A549 (cell line): ENCODE results near the gene GLRX2. TPM values are rescaled to one million over a fixed set of nuclear protein-coding genes. Genes with fewer than 3 reads are reported as not detected.
A peak's percentile ranks its signal among the peaks of the same experiment; 100 is the strongest.

Experiments
- ATAC-seq, 2 experiments: fragments of 200-7000 bp in 1 of 2; fragments of >200 bp in 1 of 2; cut with Nextera tagmentation in 1 of 2; cut with Tn5 transposase in 1 of 2; 3 replicates each; pipeline versions ENCODE4 v1.8.0 to v1.9.1; 2018 to 2020; ENCODE audit warnings: mild to moderate bottlenecking in 1 of 2, moderate library complexity in 1 of 2
- CTCF ChIA-PET: fragments of 300-600 bp; sonication (Branson Sonifier 250); formaldehyde crosslinking; extraction: SDS; loops from one replicate; lab custom pipeline; 2021; ENCODE audit warnings: antibody characterized with exemption, inconsistent platforms; lab: Yijun Ruan, JAX
- POLR2A ChIA-PET: fragments of 350-600 bp; formaldehyde crosslinking; extraction: SDS; loops from one replicate; lab custom pipeline; 2021; ENCODE audit warnings: antibody characterized with exemption, inconsistent platforms; lab: Yijun Ruan, JAX
- DNase-seq, 2 experiments: peaks; one replicate each; pipeline versions ENCODE4 v3.0.0 to v3.0.0-alpha.2; 2011 to 2016; ENCODE audit warnings: low read depth in 1 of 2, low spot score in 1 of 2
- FAIRE-seq: peaks from 2 replicates; lab custom pipeline; 2011; peaks lifted over from hg19 to GRCh38; lab: Jason Lieb, UNC
- H3K27ac ChIP-seq, 2 experiments: fragments of >200 bp; sonication (Bioruptor Twin); formaldehyde crosslinking; 3 replicates each; pipeline ENCODE4 v1.5.1; 2016 to 2017
- H3K4me1 ChIP-seq: fragments of >200 bp; sonication (Bioruptor Twin); formaldehyde crosslinking; 3 replicates; pipeline ENCODE4 v1.6.1; 2016
- H3K4me2 ChIP-seq: fragments of >200 bp; sonication (Bioruptor Twin); formaldehyde crosslinking; 3 replicates; pipeline ENCODE4 v1.6.1; 2016
- H3K4me3 ChIP-seq: fragments of >200 bp; sonication (Bioruptor Twin); formaldehyde crosslinking; 3 replicates; pipeline ENCODE4 v1.5.1; 2016
- H3K9me3 ChIP-seq: fragments of >200 bp; sonication (Bioruptor Twin); formaldehyde crosslinking; 3 replicates; pipeline ENCODE4 v1.6.1; 2016
- CBX2 ChIP-seq: fragments of 200-600 bp; sonication (generic); IDR thresholded peaks from 2 replicates; pipeline ENCODE4 v1.6.1; 2016; ENCODE audit warnings: low read depth, mild to moderate bottlenecking, borderline replicate concordance
- CBX8 ChIP-seq: fragments of 200-600 bp; sonication (generic); IDR thresholded peaks from 2 replicates; pipeline ENCODE4 v1.6.1; 2016
- CEBPB ChIP-seq, 2 experiments: fragments of >200 bp in 1 of 2; sonication (Bioruptor Twin) in 1 of 2; formaldehyde crosslinking in 1 of 2; IDR thresholded peaks; 2 replicates each; pipeline ENCODE4 v1.6.1; 2012 to 2016
- CHD2 ChIP-seq: fragments of 150-350 bp; IDR thresholded peaks from 2 replicates; pipeline ENCODE4 v1.6.1; 2014; ENCODE audit warnings: low read length; ENCODE audit not compliant: partially characterized antibody
- CHD4 ChIP-seq: fragments of 200-600 bp; sonication (generic); IDR thresholded peaks from 2 replicates; pipeline ENCODE4 v1.6.1; 2016; ENCODE audit warnings: antibody characterized with exemption, mild to moderate bottlenecking, borderline replicate concordance
- HDAC2 ChIP-seq: fragments of 200-600 bp; sonication (generic); IDR thresholded peaks from 2 replicates; pipeline ENCODE4 v1.6.1; 2016
- HOXA7 ChIP-seq: fragments of 250-450 bp; sonication (Bioruptor Pico); IDR thresholded peaks from 2 replicates; pipeline ENCODE4 v1.5.0; 2020; ENCODE audit warnings: mild to moderate bottlenecking, moderate library complexity
- NPAS2 ChIP-seq: fragments of 250-450 bp; sonication (Bioruptor Pico); IDR thresholded peaks from 2 replicates; pipeline ENCODE4 v1.8.0; 2022; ENCODE audit warnings: mild to moderate bottlenecking, moderate library complexity, borderline replicate concordance
- RAD21 ChIP-seq, 2 experiments: fragments of >200 bp in 1 of 2; sonication (Bioruptor Twin) in 1 of 2; formaldehyde crosslinking in 1 of 2; IDR thresholded peaks in 1 of 2; conservative IDR thresholded peaks in 1 of 2; 2 replicates in 1 of 2; 3 replicates in 1 of 2; pipeline ENCODE4 v1.6.1; 2012 to 2018; ENCODE audit warnings: inconsistent platforms in 1 of 2
- RARB ChIP-seq: fragments of 250-450 bp; sonication (Bioruptor Pico); IDR thresholded peaks from 2 replicates; pipeline ENCODE4 v1.8.0; 2021; ENCODE audit warnings: mild to moderate bottlenecking, moderate library complexity
- SMC3 ChIP-seq: fragments of >200 bp; sonication (Bioruptor Twin); formaldehyde crosslinking; IDR thresholded peaks from 3 replicates; pipeline ENCODE4 v1.6.1; 2018; ENCODE audit warnings: inconsistent platforms
- TP53 ChIP-seq: fragments of 250-450 bp; sonication (Bioruptor Pico); IDR thresholded peaks from 2 replicates; pipeline ENCODE4 v1.5.0; 2021; ENCODE audit warnings: mild to moderate bottlenecking, moderate library complexity
- WGBS: methylation state at CpG from one replicate; pipeline ENCODE4 v1.1.6; 2017; ENCODE audit errors: missing lambda C conversion rate; 5-methylcytosine and 5-hydroxymethylcytosine counted together
- polyA plus RNA-seq, 4 experiments: library from polyadenylated mRNA; depleted of rRNA in 3 of 4; stranded (reverse); fragments of >200 nt; fragmentation: RNase III in 1 of 4; extraction: RNeasy Plus Mini Kit Qiagen cat#74134 plus additional on column Dnase treatment in 1 of 4; gene quantifications; 2 replicates in 3 of 4; 3 replicates in 1 of 4; pipeline ENCODE4 v1.2.3, GENCODE V29; 2011 to 2017
- TF ChIP-seq, protein P1 (sequence below): fragments of >200 bp; sonication (Bioruptor Twin); formaldehyde crosslinking; IDR thresholded peaks from 3 replicates; pipeline ENCODE4 v1.5.1; 2016
- TF ChIP-seq, protein P2 (sequence below): fragments of 200-600 bp; sonication (generic); IDR thresholded peaks from 2 replicates; pipeline ENCODE4 v1.6.1; 2016; ENCODE audit warnings: antibody characterized with exemption, mild to moderate bottlenecking, moderate library complexity

Gene GLRX2
- polyA plus RNA-seq, 2 of the 4 experiments (the other 2 are of a cell fraction), result 52.4 to 64.8 TPM

- DNase-seq (peak; percentile 39 to 68), FAIRE-seq (no peak), ATAC-seq (peak; percentile 95)
- Histone ChIP-seq H3K4me2 (no peak overlapping the region), H3K4me3 (no peak overlapping the region), H3K27ac (no peak overlapping the region), H3K4me1 (no peaks in the 10 kb centered on the region), H3K9me3 (no peaks in the 10 kb centered on the region)
- no peak for TF ChIP-seq RARB (CRISPR knock-in tag)
- TF ChIP-seq, protein P1, sequence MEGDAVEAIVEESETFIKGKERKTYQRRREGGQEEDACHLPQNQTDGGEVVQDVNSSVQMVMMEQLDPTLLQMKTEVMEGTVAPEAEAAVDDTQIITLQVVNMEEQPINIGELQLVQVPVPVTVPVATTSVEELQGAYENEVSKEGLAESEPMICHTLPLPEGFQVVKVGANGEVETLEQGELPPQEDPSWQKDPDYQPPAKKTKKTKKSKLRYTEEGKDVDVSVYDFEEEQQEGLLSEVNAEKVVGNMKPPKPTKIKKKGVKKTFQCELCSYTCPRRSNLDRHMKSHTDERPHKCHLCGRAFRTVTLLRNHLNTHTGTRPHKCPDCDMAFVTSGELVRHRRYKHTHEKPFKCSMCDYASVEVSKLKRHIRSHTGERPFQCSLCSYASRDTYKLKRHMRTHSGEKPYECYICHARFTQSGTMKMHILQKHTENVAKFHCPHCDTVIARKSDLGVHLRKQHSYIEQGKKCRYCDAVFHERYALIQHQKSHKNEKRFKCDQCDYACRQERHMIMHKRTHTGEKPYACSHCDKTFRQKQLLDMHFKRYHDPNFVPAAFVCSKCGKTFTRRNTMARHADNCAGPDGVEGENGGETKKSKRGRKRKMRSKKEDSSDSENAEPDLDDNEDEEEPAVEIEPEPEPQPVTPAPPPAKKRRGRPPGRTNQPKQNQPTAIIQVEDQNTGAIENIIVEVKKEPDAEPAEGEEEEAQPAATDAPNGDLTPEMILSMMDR, result peak; percentile 43
- TF ChIP-seq RAD21 (conservative IDR thresholded peaks at IDR 0.05 in 1 of 2, IDR thresholded peaks at IDR 0.05 in 1 of 2), result peak; percentile 31 to 48; a peak in 3 of 5 replicates
- TF ChIP-seq CHD2, result no peak
- no peak for TF ChIP-seq NPAS2 (CRISPR knock-in tag)
- TF ChIP-seq, protein P2, sequence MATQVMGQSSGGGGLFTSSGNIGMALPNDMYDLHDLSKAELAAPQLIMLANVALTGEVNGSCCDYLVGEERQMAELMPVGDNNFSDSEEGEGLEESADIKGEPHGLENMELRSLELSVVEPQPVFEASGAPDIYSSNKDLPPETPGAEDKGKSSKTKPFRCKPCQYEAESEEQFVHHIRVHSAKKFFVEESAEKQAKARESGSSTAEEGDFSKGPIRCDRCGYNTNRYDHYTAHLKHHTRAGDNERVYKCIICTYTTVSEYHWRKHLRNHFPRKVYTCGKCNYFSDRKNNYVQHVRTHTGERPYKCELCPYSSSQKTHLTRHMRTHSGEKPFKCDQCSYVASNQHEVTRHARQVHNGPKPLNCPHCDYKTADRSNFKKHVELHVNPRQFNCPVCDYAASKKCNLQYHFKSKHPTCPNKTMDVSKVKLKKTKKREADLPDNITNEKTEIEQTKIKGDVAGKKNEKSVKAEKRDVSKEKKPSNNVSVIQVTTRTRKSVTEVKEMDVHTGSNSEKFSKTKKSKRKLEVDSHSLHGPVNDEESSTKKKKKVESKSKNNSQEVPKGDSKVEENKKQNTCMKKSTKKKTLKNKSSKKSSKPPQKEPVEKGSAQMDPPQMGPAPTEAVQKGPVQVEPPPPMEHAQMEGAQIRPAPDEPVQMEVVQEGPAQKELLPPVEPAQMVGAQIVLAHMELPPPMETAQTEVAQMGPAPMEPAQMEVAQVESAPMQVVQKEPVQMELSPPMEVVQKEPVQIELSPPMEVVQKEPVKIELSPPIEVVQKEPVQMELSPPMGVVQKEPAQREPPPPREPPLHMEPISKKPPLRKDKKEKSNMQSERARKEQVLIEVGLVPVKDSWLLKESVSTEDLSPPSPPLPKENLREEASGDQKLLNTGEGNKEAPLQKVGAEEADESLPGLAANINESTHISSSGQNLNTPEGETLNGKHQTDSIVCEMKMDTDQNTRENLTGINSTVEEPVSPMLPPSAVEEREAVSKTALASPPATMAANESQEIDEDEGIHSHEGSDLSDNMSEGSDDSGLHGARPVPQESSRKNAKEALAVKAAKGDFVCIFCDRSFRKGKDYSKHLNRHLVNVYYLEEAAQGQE, result no peak
- TF ChIP-seq CBX2, result no peak
- TF ChIP-seq SMC3, result 0 out of 3 replicates have a peak, but pooled peaks have one; percentile 22
- TF ChIP-seq HDAC2, result no peak
- ChIA-PET CTCF (interaction anchor here (0.6 to 3.8 kb wide), 5 partner anchors 12 to 443 kb away, joined by 3 to 14 read pairs (median 4); partner anchors contain the start of gene CDC73), POLR2A (interaction anchor here (0.6 to 1.7 kb wide), 4 partner anchors 10 to 52 kb away, joined by 4 to 14 read pairs (median 6); partner anchors contain the start of genes CDC73, GLRX2, RO60 and UCHL5)
- 55% methylated on average over 4 of the region's 4 CpGs for WGBS
Measured at GRCh38 chr1:193069748-193070385, 35.3 kb downstream of the GLRX2 start.

- Histone ChIP-seq H3K4me3 (no peak overlapping the region), H3K27ac (no peak overlapping the region), H3K9me3 (no peaks in the 10 kb centered on the region), H3K4me2 (no peak overlapping the region), H3K4me1 (no peaks in the 10 kb centered on the region)
- FAIRE-seq, result no peak
- TF ChIP-seq CBX8 (no peak), HOXA7 (no peak), CEBPB (IDR thresholded peaks at IDR 0.05) (no peak)
- no peak for DNase-seq
- CTCF ChIA-PET, result interaction anchor here (0.9 kb wide), 1 partner anchor 81 kb away, joined by 3 read pairs; no protein-coding TSS in a partner anchor
- ATAC-seq, result no peak
- POLR2A ChIA-PET, result no interaction called here
Measured at GRCh38 chr1:193068013-193068412, 37.2 kb downstream of the GLRX2 start.

- H3K9me3 ChIP-seq, result 0 out of 3 replicates have a peak, but pooled peaks cover 4% of the 10 kb centered on the region
- H3K4me1 ChIP-seq, result no peaks in the 10 kb centered on the region
- POLR2A ChIA-PET, result no interaction called here
- H3K27ac ChIP-seq, result no peak overlapping the region
- no peak overlapping the region for H3K4me2 ChIP-seq
- CTCF ChIA-PET, result no interaction called here
- DNase-seq (no peak), FAIRE-seq (no peak), ATAC-seq (no peak)
- WGBS, result 86% methylated on average over 4 of the region's 4 CpGs
- H3K4me3 ChIP-seq, result no peak overlapping the region
- TF ChIP-seq TP53 (CRISPR knock-in tag) (no peak), CHD4 (no peak)
- TF ChIP-seq, protein P1, result no peak
Measured at GRCh38 chr1:193066606-193067005, 38.6 kb downstream of the GLRX2 start.
